Keratinocyte (primary cell): Measurements from ENCODE around the gene EXD3.

Source experiments
- EZH2 ChIP-seq: IDR thresholded peaks from one replicate; pipeline ENCODE4 v1.6.1; 2012; ENCODE audit warnings: inconsistent platforms, mild to moderate bottlenecking, low read length, moderate library complexity
- TF ChIP-seq, protein P1 (sequence below), 3 experiments: IDR thresholded peaks in 1 of 3; conservative IDR thresholded peaks in 1 of 3; optimal IDR thresholded peaks in 1 of 3; 2 replicates in 2 of 3; 3 replicates in 1 of 3; pipeline versions ENCODE3 to v1.5.1; 2011; ENCODE audit warnings: low read length in 3 of 3, mild to moderate bottlenecking in 3 of 3, moderate library complexity in 2 of 3, control low read depth in 1 of 3, inconsistent platforms in 1 of 3; ENCODE audit not compliant: insufficient read depth in 2 of 3; ENCODE audit errors: extremely low read depth in 1 of 3

GRCh38 chr9:137269231-137269772, 153.7 kb downstream of the EXD3 start:
- TF ChIP-seq, protein P1, sequence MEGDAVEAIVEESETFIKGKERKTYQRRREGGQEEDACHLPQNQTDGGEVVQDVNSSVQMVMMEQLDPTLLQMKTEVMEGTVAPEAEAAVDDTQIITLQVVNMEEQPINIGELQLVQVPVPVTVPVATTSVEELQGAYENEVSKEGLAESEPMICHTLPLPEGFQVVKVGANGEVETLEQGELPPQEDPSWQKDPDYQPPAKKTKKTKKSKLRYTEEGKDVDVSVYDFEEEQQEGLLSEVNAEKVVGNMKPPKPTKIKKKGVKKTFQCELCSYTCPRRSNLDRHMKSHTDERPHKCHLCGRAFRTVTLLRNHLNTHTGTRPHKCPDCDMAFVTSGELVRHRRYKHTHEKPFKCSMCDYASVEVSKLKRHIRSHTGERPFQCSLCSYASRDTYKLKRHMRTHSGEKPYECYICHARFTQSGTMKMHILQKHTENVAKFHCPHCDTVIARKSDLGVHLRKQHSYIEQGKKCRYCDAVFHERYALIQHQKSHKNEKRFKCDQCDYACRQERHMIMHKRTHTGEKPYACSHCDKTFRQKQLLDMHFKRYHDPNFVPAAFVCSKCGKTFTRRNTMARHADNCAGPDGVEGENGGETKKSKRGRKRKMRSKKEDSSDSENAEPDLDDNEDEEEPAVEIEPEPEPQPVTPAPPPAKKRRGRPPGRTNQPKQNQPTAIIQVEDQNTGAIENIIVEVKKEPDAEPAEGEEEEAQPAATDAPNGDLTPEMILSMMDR (optimal IDR thresholded peaks at IDR 0.05 in 1 of 3, IDR thresholded peaks at IDR 0.05 in 1 of 3, conservative IDR thresholded peaks at IDR 0.05 in 1 of 3; ENCODE audit: extremely low read depth in 1 of 3, insufficient read depth in 2 of 3, low read length in 3 of 3), result no peak
- no peak for TF ChIP-seq EZH2
